Activated naive CD4-positive, alpha-beta T cell treated with anti-CD3 and anti-CD28 coated beads, Interleukin-2, amount 10 ng/mL, durations not matched to agents 7 days and 5 days (primary cell): Measurements from ENCODE around the gene SLC32A1.

Experiments
- CTCF ChIA-PET: fragments of 350-600 bp; sonication (Branson Sonifier 250); formaldehyde crosslinking; loops from one replicate; lab custom pipeline; 2021; ENCODE audit warnings: antibody characterized with exemption; lab: Charles Lee
- DNase-seq: peaks from one replicate; pipeline ENCODE4 v3.0.0-alpha.2; 2020
- H3K27ac Mint-ChIP-seq: one replicate; pipeline ENCODE4 v1.8.0; 2021; ENCODE audit warnings: mild to moderate bottlenecking, moderate library complexity, mixed read lengths
- H3K27me3 Mint-ChIP-seq: one replicate; pipeline ENCODE4 v1.8.0; 2021; ENCODE audit warnings: mild to moderate bottlenecking, mixed read lengths
- H3K36me3 Mint-ChIP-seq: one replicate; pipeline ENCODE4 v1.8.0; 2021; ENCODE audit warnings: mixed read lengths
- H3K4me1 Mint-ChIP-seq: one replicate; pipeline ENCODE4 v1.8.0; 2021; ENCODE audit warnings: mixed read lengths
- H3K4me3 Mint-ChIP-seq: one replicate; pipeline ENCODE4 v1.8.0; 2021; ENCODE audit warnings: mild to moderate bottlenecking, moderate library complexity, mixed read lengths
- H3K9me3 Mint-ChIP-seq: one replicate; pipeline ENCODE4 v1.8.0; 2021; ENCODE audit warnings: mixed read lengths

SLC32A1 gene

GRCh38 chr20:38751360-38751976 lies 27.2 kb downstream of the SLC32A1 start:
- Mint-ChIP-seq H3K27me3 (no peaks in the 10 kb centered on the region), H3K4me1 (peaks cover 31% of the 10 kb centered on the region), H3K9me3 (no peaks in the 10 kb centered on the region), H3K4me3 (no peak overlapping the region), H3K27ac (no peak overlapping the region), H3K36me3 (peaks cover 36% of the 10 kb centered on the region)
- CTCF ChIA-PET = interaction anchor here (0.6 to 3.1 kb wide), 20 partner anchors 10 to 1374 kb away, joined by 3 to 23 read pairs (median 4); partner anchors contain the start of gene SLC32A1
- peak; percentile 53 for DNase-seq

- H3K36me3 Mint-ChIP-seq = peaks cover 37% of the 10 kb centered on the region
- H3K27ac Mint-ChIP-seq = no peak overlapping the region
- H3K4me3 Mint-ChIP-seq = no peak overlapping the region
- peaks cover 31% of the 10 kb centered on the region for H3K4me1 Mint-ChIP-seq
- no peaks in the 10 kb centered on the region for H3K9me3 Mint-ChIP-seq
- DNase-seq = no peak
- CTCF ChIA-PET = interaction anchor here (0.5 to 3.1 kb wide), 22 partner anchors 9 to 1375 kb away, joined by 3 to 23 read pairs (median 4); partner anchors contain the start of gene SLC32A1
- H3K27me3 Mint-ChIP-seq = no peaks in the 10 kb centered on the region
Observed at GRCh38 chr20:38752029-38752428, 27.7 kb downstream of the SLC32A1 start.

GRCh38 chr20:38754924-38755323 lies 30.6 kb downstream of the SLC32A1 start:
- Mint-ChIP-seq H3K4me1 (peaks cover 14% of the 10 kb centered on the region), H3K4me3 (no peak overlapping the region), H3K9me3 (no peaks in the 10 kb centered on the region), H3K27ac (no peak overlapping the region), H3K27me3 (no peaks in the 10 kb centered on the region), H3K36me3 (peaks cover 49% of the 10 kb centered on the region)
- CTCF ChIA-PET = interaction anchor here (1.1 to 1.3 kb wide), 2 partner anchors 24 to 138 kb away, joined by 3 read pairs; no protein-coding TSS in a partner anchor
- no peak for DNase-seq

GRCh38 chr20:38755324-38755910 lies 31.1 kb downstream of the SLC32A1 start:
- no peak overlapping the region for H3K4me3 Mint-ChIP-seq
- DNase-seq = no peak
- no peak overlapping the region for H3K27ac Mint-ChIP-seq
- CTCF ChIA-PET = interaction anchor here (0.6 to 1.4 kb wide), 4 partner anchors 24 to 259 kb away, joined by 3 to 6 read pairs (median 3); partner anchors contain the start of gene SLC32A1
- H3K9me3 Mint-ChIP-seq = no peaks in the 10 kb centered on the region
- H3K36me3 Mint-ChIP-seq = peaks cover 51% of the 10 kb centered on the region
- H3K4me1 Mint-ChIP-seq = peaks cover 9% of the 10 kb centered on the region
- no peaks in the 10 kb centered on the region for H3K27me3 Mint-ChIP-seq

GRCh38 chr20:38757145-38757775 lies 33.0 kb downstream of the SLC32A1 start:
- Mint-ChIP-seq H3K36me3 (peaks cover 66% of the 10 kb centered on the region), H3K9me3 (no peaks in the 10 kb centered on the region), H3K27me3 (no peaks in the 10 kb centered on the region), H3K4me1 (peaks cover 9% of the 10 kb centered on the region), H3K4me3 (no peak overlapping the region), H3K27ac (no peak overlapping the region)
- CTCF ChIA-PET = interaction anchor here (0.6 to 1.5 kb wide), 3 partner anchors 25 to 136 kb away, joined by 4 to 5 read pairs (median 4); no protein-coding TSS in a partner anchor
- DNase-seq = no peak

GRCh38 chr20:38759106-38759505 lies 34.8 kb downstream of the SLC32A1 start:
- no peak for DNase-seq
- no peaks in the 10 kb centered on the region for H3K9me3 Mint-ChIP-seq
- CTCF ChIA-PET = interaction anchor here (4.8 kb wide), 1 partner anchor 7 kb away, joined by 18 read pairs; no protein-coding TSS in a partner anchor
- H3K36me3 Mint-ChIP-seq = peaks cover 69% of the 10 kb centered on the region
- no peak overlapping the region for H3K27ac Mint-ChIP-seq
- H3K4me1 Mint-ChIP-seq = peaks cover 21% of the 10 kb centered on the region
- H3K4me3 Mint-ChIP-seq = no peak overlapping the region
- no peaks in the 10 kb centered on the region for H3K27me3 Mint-ChIP-seq

GRCh38 chr20:38760978-38761377 lies 36.7 kb downstream of the SLC32A1 start:
- H3K36me3 Mint-ChIP-seq = peaks cover 68% of the 10 kb centered on the region

GRCh38 chr20:38762174-38762573 lies 37.9 kb downstream of the SLC32A1 start:
- peak overlapping the region; percentile 52 for H3K27ac Mint-ChIP-seq
- CTCF ChIA-PET = interaction anchor here (4.8 kb wide), 1 partner anchor 10 kb away, joined by 18 read pairs; no protein-coding TSS in a partner anchor
- no peaks in the 10 kb centered on the region for H3K9me3 Mint-ChIP-seq
- peaks cover 25% of the 10 kb centered on the region for H3K4me1 Mint-ChIP-seq
- no peak for DNase-seq
- peaks cover 72% of the 10 kb centered on the region for H3K36me3 Mint-ChIP-seq
- no peak overlapping the region for H3K4me3 Mint-ChIP-seq
- no peaks in the 10 kb centered on the region for H3K27me3 Mint-ChIP-seq

More at GRCh38 chr20:38760978-38761377, 36.7 kb downstream of the SLC32A1 start:
- no peak overlapping the region for H3K27ac Mint-ChIP-seq
- H3K27me3 Mint-ChIP-seq = no peaks in the 10 kb centered on the region
- no peak for DNase-seq
- CTCF ChIA-PET = interaction anchor here (4.8 kb wide), 1 partner anchor 9 kb away, joined by 18 read pairs; no protein-coding TSS in a partner anchor
- H3K4me1 Mint-ChIP-seq = peaks cover 26% of the 10 kb centered on the region
- H3K4me3 Mint-ChIP-seq = no peak overlapping the region
- no peaks in the 10 kb centered on the region for H3K9me3 Mint-ChIP-seq

- Mint-ChIP-seq H3K27me3 (no peaks in the 10 kb centered on the region), H3K4me3 (no peak overlapping the region), H3K9me3 (no peaks in the 10 kb centered on the region), H3K4me1 (peaks cover 25% of the 10 kb centered on the region), H3K27ac (no peak overlapping the region), H3K36me3 (peaks cover 73% of the 10 kb centered on the region)
- CTCF ChIA-PET = interaction anchor here (1.8 to 4.8 kb wide), 2 partner anchors 12 to 43 kb away, joined by 5 to 18 read pairs; no protein-coding TSS in a partner anchor
- no peak for DNase-seq
Observed at GRCh38 chr20:38763616-38764015, 39.3 kb downstream of the SLC32A1 start.

GRCh38 chr20:38764567-38765318 lies 40.5 kb downstream of the SLC32A1 start:
- CTCF ChIA-PET = interaction anchor here (0.7 to 2.2 kb wide), 7 partner anchors 13 to 128 kb away, joined by 3 to 9 read pairs (median 4); no protein-coding TSS in a partner anchor
- H3K27ac Mint-ChIP-seq = no peak overlapping the region
- H3K27me3 Mint-ChIP-seq = no peaks in the 10 kb centered on the region
- H3K4me3 Mint-ChIP-seq = no peak overlapping the region
- H3K9me3 Mint-ChIP-seq = no peaks in the 10 kb centered on the region
- peak; percentile 49 for DNase-seq
- H3K36me3 Mint-ChIP-seq = peaks cover 75% of the 10 kb centered on the region
- peaks cover 25% of the 10 kb centered on the region for H3K4me1 Mint-ChIP-seq

GRCh38 chr20:38766071-38766470 lies 41.8 kb downstream of the SLC32A1 start:
- H3K9me3 Mint-ChIP-seq = no peaks in the 10 kb centered on the region
- peaks cover 25% of the 10 kb centered on the region for H3K4me1 Mint-ChIP-seq
- H3K4me3 Mint-ChIP-seq = no peak overlapping the region
- no peak for DNase-seq
- CTCF ChIA-PET = interaction anchor here (1.1 to 2.2 kb wide), 3 partner anchors 16 to 126 kb away, joined by 3 to 9 read pairs (median 4); partner anchors contain the start of gene PPP1R16B
- H3K27ac Mint-ChIP-seq = no peak overlapping the region
- no peaks in the 10 kb centered on the region for H3K27me3 Mint-ChIP-seq
- H3K36me3 Mint-ChIP-seq = peaks cover 62% of the 10 kb centered on the region

- no peak for DNase-seq
- Mint-ChIP-seq H3K36me3 (peaks cover 61% of the 10 kb centered on the region), H3K9me3 (peaks cover 7% of the 10 kb centered on the region), H3K4me1 (peaks cover 7% of the 10 kb centered on the region), H3K27ac (no peak overlapping the region), H3K27me3 (no peaks in the 10 kb centered on the region), H3K4me3 (no peak overlapping the region)
- CTCF ChIA-PET = interaction anchor here (0.9 to 1.3 kb wide), 2 partner anchors 18 to 22 kb away, joined by 3 read pairs; no protein-coding TSS in a partner anchor
Observed at GRCh38 chr20:38769376-38770295, 45.4 kb downstream of the SLC32A1 start.
